ENCODE data around the gene ADAM12.
A peak's percentile ranks its signal among the peaks of the same experiment; 100 is the strongest.

DNA sequence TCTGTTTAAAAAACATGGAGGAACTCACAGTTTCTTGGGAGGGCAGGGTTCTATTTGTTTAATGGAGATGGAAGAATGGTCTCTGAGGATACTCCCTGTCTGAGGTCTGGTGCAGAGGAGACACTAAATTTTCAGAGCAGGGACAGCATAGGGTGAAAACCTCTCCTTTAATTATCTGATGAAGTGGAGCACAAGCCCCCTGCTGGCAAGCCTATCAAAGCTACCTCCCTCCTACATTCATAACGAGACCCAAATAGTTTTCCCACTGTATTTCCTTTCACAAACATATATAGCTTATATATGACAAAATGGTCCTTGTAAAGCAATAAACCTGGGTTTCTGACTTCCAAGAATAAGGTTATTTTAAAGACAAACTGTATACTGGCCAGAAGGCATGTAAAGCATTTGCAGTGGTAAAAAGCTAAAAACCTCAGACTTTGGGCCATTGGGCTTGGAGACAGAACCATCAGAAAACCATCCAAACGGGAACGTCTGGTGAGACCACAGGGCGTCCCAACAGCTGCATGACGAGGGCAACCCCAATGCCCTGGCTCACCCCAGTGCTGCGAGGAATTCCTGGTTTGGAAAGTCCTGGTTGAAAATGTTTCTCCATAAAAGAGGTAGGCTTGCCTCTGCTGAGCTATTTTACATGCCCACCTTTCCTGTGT, 290.6 kb downstream of the ADAM12 start:
- TF ChIP-seq CTCF (IDR thresholded peaks at IDR 0.05 in 8 of 11, conservative IDR thresholded peaks at IDR 0.05 in 3 of 11): peak in 1 of 11 experiments; percentile 7
- no peak for TF ChIP-seq POLR2A (IDR thresholded peaks at IDR 0.05)

Measured in spleen (tissue), 7 donors.